HCT116 (cell line): ENCODE results near the gene DHPS.

Experiments used
- EZH2 ChIP-seq: fragments of 200-600 bp; sonication (generic); IDR thresholded peaks from 2 replicates; pipeline ENCODE4 v1.6.1; 2017; ENCODE audit warnings: antibody characterized with exemption, mixed run types
- EZH2phosphoT487 ChIP-seq: fragments of 200-600 bp; IDR thresholded peaks from 2 replicates; pipeline ENCODE4 v1.6.1; 2018; ENCODE audit warnings: antibody characterized with exemption, borderline replicate concordance
- YY1 ChIP-seq: IDR thresholded peaks from 2 replicates; pipeline ENCODE4 v1.6.1; 2011; ENCODE audit warnings: low read length, low read depth, moderate library complexity, mild to moderate bottlenecking; ENCODE audit not compliant: insufficient replicate concordance; ENCODE audit errors: extremely low read depth
- TF ChIP-seq, protein P1 (sequence below), 3 experiments: fragments of 200-600 bp in 1 of 3; sonication (generic) in 1 of 3; IDR thresholded peaks in 2 of 3; conservative IDR thresholded peaks in 1 of 3; 2 replicates each; pipeline ENCODE4 v1.5.1; 2012 to 2017; ENCODE audit warnings: low read depth in 2 of 3, low read length in 2 of 3, antibody characterized with exemption in 1 of 3, borderline replicate concordance in 1 of 3, control low read depth in 1 of 3, mild to moderate bottlenecking in 1 of 3, mixed read lengths in 1 of 3, mixed run types in 1 of 3, moderate library complexity in 1 of 3; ENCODE audit not compliant: insufficient read depth in 1 of 3

DNA sequence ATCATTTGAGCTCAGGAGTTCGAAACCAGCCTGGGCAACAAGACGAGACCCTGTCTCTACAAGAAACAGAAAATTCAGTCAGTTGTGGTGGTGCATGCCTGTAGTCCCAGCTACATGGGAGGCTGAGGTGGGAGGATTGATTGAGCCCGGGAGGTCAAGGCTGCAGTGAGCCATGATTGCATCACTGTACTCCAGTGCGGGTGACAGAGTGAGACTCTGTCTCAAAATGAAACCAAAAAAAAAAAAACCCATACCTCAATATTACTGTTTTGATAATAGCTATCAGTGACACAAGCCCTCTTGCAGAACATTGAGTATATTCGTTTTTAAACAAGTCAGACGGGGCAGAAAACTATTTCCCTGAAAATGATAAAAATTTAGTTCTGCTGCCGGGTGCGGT is 54.7 kb downstream of the DHPS start:
- TF ChIP-seq, protein P1, sequence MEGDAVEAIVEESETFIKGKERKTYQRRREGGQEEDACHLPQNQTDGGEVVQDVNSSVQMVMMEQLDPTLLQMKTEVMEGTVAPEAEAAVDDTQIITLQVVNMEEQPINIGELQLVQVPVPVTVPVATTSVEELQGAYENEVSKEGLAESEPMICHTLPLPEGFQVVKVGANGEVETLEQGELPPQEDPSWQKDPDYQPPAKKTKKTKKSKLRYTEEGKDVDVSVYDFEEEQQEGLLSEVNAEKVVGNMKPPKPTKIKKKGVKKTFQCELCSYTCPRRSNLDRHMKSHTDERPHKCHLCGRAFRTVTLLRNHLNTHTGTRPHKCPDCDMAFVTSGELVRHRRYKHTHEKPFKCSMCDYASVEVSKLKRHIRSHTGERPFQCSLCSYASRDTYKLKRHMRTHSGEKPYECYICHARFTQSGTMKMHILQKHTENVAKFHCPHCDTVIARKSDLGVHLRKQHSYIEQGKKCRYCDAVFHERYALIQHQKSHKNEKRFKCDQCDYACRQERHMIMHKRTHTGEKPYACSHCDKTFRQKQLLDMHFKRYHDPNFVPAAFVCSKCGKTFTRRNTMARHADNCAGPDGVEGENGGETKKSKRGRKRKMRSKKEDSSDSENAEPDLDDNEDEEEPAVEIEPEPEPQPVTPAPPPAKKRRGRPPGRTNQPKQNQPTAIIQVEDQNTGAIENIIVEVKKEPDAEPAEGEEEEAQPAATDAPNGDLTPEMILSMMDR (IDR thresholded peaks at IDR 0.05 in 2 of 3, conservative IDR thresholded peaks at IDR 0.05 in 1 of 3; ENCODE audit: borderline replicate concordance in 1 of 3, insufficient read depth in 1 of 3, low read depth in 2 of 3, low read length in 2 of 3) = no peak
- TF ChIP-seq EZH2 (no peak), YY1 (no peak), EZH2phosphoT487 (no peak)
